Activated CD4-positive, alpha-beta memory T cell treated with anti-CD3 and anti-CD28 coated beads, Interleukin-2, amount 10 ng/mL, durations not matched to agents 7 days and 5 days (primary cell): ENCODE results near the gene FDPS. TPM values are rescaled to one million over a fixed set of nuclear protein-coding genes. Genes with fewer than 3 reads are reported as not detected.
"Not testable (repeated sequence)": the region's sequence is repeated elsewhere in the genome, so short reads cannot be mapped to it uniquely, and the experiment has no call there.

Source experiments
- CTCF ChIA-PET: fragments of 350-600 bp; sonication (Branson Sonifier 250); formaldehyde crosslinking; loops from one replicate; lab custom pipeline; 2021; ENCODE audit warnings: antibody characterized with exemption, inconsistent platforms; lab: Charles Lee
- POLR2A ChIA-PET: fragments of 350-600 bp; sonication (Branson Sonifier 250); formaldehyde crosslinking; loops from one replicate; lab custom pipeline; 2021; ENCODE audit warnings: antibody characterized with exemption; lab: Charles Lee
- DNase-seq: peaks from one replicate; pipeline ENCODE4 v3.0.0-alpha.2; 2020
- H3K27ac Mint-ChIP-seq: one replicate; pipeline ENCODE4 v1.8.0; 2021; ENCODE audit warnings: mild to moderate bottlenecking, mixed read lengths
- H3K27me3 Mint-ChIP-seq: one replicate; pipeline ENCODE4 v1.8.0; 2021; ENCODE audit warnings: mixed read lengths
- H3K36me3 Mint-ChIP-seq: one replicate; pipeline ENCODE4 v1.8.0; 2021; ENCODE audit warnings: low read depth, mixed read lengths
- H3K4me1 Mint-ChIP-seq: one replicate; pipeline ENCODE4 v1.8.0; 2021; ENCODE audit warnings: mixed read lengths
- H3K4me3 Mint-ChIP-seq: one replicate; pipeline ENCODE4 v1.8.0; 2021; ENCODE audit warnings: mild to moderate bottlenecking, mixed read lengths
- H3K9me3 Mint-ChIP-seq: one replicate; pipeline ENCODE4 v1.8.0; 2021; ENCODE audit warnings: mixed read lengths
- total RNA-seq, 2 experiments: library from RNA; stranded (reverse); gene quantifications; one replicate each; pipeline ENCODE4 v1.2.3, GENCODE V29; 2021

The FDPS gene
- total RNA-seq, 2 experiments from 2014 or later: 350 to 352 TPM

DNA sequence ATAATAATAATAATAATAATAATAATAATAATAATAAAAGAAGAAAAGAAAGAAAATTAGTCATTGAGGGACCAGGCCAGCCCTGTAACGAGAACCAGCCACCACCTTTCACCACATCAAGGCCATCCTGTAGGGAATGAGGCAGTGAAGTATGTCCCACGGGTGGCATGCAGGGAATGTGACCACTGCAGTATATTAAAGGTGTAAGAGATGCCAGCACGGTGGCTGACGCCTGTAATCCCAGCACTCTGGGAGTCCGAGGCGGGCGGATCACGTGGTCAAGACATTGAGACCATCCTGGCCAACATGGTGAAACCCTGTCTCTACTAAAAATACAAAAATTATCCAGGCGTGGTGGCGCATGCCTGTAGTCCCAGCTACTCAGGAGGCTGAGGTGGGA lies 17.7 kb upstream of the FDPS start:
- DNase-seq, H3K4me3 Mint-ChIP-seq, H3K4me1 Mint-ChIP-seq, POLR2A ChIA-PET, H3K9me3 Mint-ChIP-seq, CTCF ChIA-PET, H3K27ac Mint-ChIP-seq, H3K36me3 Mint-ChIP-seq: not testable (repeated sequence)
- H3K27me3 Mint-ChIP-seq: peaks cover 33% of the 10 kb centered on the region

DNA sequence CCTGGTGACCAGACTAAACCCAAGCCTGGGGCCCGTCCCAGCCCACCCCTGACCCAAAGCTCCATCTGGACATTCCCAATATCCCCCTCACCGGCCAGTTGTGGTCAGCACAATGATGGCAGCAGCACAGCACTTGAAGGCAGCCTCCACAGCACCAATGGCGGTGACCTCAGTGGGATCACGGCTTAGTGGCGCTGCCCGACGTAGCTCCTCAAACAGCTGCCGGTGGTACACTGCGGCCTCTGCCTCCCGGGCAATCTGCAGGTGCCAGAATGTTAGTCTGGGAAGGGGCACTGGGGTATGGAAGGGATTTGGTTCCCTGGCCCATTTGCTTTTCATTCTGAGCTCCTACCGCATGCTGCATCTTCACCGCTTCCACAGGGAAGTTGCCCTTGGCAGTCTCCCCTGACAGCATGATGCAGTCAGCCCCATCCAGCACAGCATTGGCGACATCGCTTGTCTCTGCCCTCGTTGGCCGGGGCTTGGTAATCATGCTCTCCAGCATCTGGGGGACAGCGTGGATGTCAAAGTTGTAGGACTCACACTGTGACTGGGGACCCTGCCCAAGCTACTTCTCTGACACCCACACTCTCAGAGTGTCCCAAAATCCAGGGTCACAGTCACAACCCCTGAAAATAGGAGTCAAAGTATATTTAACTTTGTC lies 15.4 kb upstream of the FDPS start:
- CTCF ChIA-PET: interaction anchor here (1.4 kb wide), 1 partner anchor 42 kb away, joined by 4 read pairs; no protein-coding TSS in a partner anchor
- Mint-ChIP-seq H3K27ac (no peak overlapping the region), H3K4me1 (peaks cover 8% of the 10 kb centered on the region), H3K27me3 (peaks cover 48% of the 10 kb centered on the region), H3K36me3 (no peaks in the 10 kb centered on the region), H3K4me3 (no peak overlapping the region), H3K9me3 (no peaks in the 10 kb centered on the region)
- POLR2A ChIA-PET: interaction anchor here (0.6 kb wide), 1 partner anchor 15 kb away, joined by 3 read pairs; the partner anchor contains the start of gene FDPS
- DNase-seq: no peak

DNA sequence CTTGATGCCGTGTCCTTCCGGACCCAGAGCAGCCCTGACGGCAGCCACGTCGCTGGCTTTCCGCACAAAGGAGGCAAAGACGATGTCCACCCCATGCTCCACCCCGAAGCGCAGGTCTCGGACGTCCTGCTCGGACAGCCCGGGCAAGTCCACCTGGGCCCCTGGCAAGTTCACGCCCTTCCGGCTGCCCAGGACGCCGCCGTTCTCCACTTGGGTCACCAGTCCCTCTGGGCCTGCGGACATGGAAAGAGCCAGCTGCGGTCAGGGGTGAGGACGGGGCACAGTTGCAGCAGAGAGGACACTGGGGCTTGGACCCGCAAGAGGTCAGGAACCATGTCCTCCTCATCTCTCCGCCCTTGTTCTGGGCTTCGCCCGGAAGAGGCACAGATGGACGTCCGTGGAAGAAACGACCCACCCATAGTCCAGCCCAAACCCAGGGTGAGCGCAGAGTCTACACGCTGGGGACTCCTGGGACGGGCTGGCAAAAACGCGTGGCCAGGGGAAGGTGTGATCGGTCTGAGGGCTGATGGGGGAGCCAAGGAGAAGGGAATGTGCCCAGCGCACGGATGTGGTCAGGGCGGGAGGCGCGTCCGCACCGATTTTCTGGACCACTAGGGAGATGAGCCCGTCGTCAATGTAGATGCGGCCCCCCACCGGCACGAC lies 14.0 kb upstream of the FDPS start:
- CTCF ChIA-PET: interaction anchor here (0.5 kb wide), 1 partner anchor 18 kb away, joined by 4 read pairs; no protein-coding TSS in a partner anchor
- POLR2A ChIA-PET: no interaction called here
- no peak overlapping the region for H3K4me3 Mint-ChIP-seq

DNA sequence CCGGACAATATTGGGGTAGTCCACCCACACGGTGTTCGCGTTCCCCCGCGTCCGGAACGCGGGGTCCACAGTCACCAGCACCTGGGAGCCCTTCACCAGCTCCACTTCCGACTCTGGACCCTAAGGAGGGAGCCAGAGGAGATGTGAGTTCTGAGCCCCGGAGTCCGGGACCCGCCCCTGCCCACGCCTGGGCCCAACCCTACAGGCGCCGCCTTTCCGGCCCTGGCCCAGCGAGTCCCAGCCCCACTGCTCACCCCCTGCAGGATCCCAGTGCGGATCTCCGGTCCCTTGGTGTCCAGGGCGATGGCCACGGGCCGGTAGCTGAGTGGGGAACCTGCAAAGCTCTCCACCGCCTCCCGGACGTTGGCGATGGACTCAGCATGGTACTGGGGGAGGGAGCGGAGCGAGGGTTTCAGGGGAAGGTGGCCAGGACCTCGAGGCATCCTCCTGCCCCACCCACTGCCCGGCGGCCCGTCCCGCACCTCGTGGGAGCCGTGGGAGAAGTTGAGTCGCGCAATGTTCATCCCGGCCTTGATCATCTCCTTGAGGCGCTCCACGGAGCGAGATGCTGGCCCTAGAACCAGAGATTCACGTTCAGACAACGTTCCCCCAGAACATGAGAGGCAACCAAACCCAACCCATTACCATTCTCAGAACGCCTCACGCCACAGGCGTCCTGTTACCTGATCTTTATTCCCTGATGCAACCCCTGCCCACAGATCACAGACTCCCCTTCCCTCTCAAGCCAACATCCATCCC lies 13.3 kb upstream of the FDPS start:
- Mint-ChIP-seq H3K4me3 (no peak overlapping the region), H3K9me3 (no peaks in the 10 kb centered on the region), H3K36me3 (no peaks in the 10 kb centered on the region), H3K27ac (no peak overlapping the region), H3K4me1 (peaks cover 8% of the 10 kb centered on the region), H3K27me3 (peaks cover 46% of the 10 kb centered on the region)
- CTCF ChIA-PET: interaction anchor here (0.5 kb wide), 1 partner anchor 18 kb away, joined by 4 read pairs; no protein-coding TSS in a partner anchor
- POLR2A ChIA-PET: no interaction called here
- no peak for DNase-seq

More for the DNA sequence above, 14.0 kb upstream of the FDPS start:
- Mint-ChIP-seq H3K27ac (no peak overlapping the region), H3K27me3 (peaks cover 48% of the 10 kb centered on the region), H3K36me3 (no peaks in the 10 kb centered on the region), H3K9me3 (no peaks in the 10 kb centered on the region), H3K4me1 (peaks cover 8% of the 10 kb centered on the region)
- no peak for DNase-seq

DNA sequence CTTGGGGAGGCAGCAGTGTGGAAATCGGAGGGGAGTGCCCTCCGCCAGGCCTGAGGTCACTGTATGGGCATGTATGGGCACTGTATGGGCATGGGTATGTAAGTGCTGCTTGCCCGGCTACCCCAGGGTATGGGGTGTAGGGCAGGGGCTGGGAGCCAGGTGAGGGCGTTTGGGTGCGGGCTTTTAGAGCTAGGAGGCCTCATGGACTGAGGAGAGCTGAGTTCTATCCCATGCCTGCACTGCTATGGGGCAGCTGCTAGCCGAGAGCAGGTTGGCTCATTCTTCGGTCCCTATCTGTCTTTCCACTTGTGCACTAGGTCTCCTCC lies 12.8 kb upstream of the FDPS start:
- peaks cover 46% of the 10 kb centered on the region for H3K27me3 Mint-ChIP-seq
- H3K9me3 Mint-ChIP-seq: no peaks in the 10 kb centered on the region
- peaks cover 8% of the 10 kb centered on the region for H3K4me1 Mint-ChIP-seq
- DNase-seq: no peak
- no peak overlapping the region for H3K27ac Mint-ChIP-seq
- no peaks in the 10 kb centered on the region for H3K36me3 Mint-ChIP-seq
- ChIA-PET POLR2A (no interaction called here), CTCF (no interaction called here)
- no peak overlapping the region for H3K4me3 Mint-ChIP-seq

DNA sequence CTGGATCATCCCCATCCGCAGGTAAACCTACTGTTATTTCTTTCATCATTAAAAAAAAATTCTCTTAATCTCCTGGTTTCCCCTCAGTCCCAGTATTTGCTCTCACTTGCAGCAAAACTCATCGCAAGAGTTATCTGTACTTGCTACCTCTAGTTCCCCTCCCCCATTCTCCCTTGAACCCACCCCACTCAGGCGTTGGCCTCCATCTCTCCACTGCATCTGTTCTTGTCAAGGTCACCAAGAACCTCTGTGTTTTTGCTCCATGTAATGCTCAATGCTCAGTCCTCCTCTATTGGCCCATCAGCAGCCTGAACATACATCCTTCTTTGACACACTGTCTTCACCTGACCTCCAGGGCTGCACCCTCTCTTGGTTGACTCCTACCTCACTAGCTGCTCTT lies 12.0 kb upstream of the FDPS start:
- ChIA-PET POLR2A (no interaction called here), CTCF (no interaction called here)
- Mint-ChIP-seq H3K27me3 (peaks cover 43% of the 10 kb centered on the region), H3K36me3 (no peaks in the 10 kb centered on the region), H3K27ac (no peak overlapping the region), H3K9me3 (no peaks in the 10 kb centered on the region), H3K4me1 (peaks cover 8% of the 10 kb centered on the region), H3K4me3 (no peak overlapping the region)
- DNase-seq: no peak

DNA sequence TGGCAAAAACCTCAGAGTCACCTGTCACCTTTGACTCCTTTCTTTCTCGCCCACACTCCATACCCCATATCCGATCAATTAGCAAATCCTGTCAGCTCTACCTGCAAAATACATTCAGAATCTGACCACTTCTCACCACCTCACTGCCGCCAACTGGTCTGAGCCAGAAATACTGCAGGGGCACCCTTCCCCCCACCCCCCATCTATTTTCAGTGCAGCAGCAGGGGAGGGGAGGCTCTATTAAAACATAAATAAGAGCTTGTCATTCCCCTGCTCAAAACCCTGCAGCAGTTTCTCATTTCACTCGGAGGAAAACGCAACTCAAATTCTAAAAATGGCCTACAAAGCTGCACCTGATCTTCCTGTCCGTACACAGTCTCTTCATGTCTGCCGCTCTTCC lies 11.3 kb upstream of the FDPS start:
- H3K27me3 Mint-ChIP-seq: peaks cover 39% of the 10 kb centered on the region
- H3K27ac Mint-ChIP-seq: no peak overlapping the region
- no peak for DNase-seq
- H3K4me3 Mint-ChIP-seq: no peak overlapping the region
- POLR2A ChIA-PET: interaction anchor here (1.1 kb wide), 1 partner anchor 20 kb away, joined by 3 read pairs; no protein-coding TSS in a partner anchor
- CTCF ChIA-PET: no interaction called here
- no peaks in the 10 kb centered on the region for H3K36me3 Mint-ChIP-seq
- H3K4me1 Mint-ChIP-seq: peaks cover 8% of the 10 kb centered on the region
- no peaks in the 10 kb centered on the region for H3K9me3 Mint-ChIP-seq

DNA sequence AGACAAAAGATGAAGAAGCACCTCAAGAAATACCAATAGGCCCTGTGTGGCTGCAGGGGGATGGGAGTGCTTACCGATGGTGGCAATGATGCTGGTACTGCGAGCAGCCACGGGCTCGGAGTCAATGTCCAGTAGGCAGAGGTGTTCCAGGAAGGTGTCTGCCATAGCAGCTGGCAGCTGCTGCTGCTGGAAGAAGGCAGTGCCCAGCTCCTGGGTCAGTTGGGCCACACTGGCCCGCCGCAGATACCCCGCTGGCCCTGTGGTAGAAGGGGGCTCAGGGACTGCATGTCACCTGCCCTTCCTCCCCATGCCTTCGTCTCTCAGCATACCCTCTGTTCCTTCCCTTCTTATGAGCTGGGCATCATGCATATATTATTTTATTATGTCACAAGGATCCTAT lies 8.6 kb upstream of the FDPS start:
- H3K4me3 Mint-ChIP-seq: no peak overlapping the region
- ChIA-PET POLR2A (interaction anchor here (0.7 to 1.2 kb wide), 2 partner anchors 23 to 27 kb away, joined by 3 read pairs; no protein-coding TSS in a partner anchor), CTCF (no interaction called here)

DNA sequence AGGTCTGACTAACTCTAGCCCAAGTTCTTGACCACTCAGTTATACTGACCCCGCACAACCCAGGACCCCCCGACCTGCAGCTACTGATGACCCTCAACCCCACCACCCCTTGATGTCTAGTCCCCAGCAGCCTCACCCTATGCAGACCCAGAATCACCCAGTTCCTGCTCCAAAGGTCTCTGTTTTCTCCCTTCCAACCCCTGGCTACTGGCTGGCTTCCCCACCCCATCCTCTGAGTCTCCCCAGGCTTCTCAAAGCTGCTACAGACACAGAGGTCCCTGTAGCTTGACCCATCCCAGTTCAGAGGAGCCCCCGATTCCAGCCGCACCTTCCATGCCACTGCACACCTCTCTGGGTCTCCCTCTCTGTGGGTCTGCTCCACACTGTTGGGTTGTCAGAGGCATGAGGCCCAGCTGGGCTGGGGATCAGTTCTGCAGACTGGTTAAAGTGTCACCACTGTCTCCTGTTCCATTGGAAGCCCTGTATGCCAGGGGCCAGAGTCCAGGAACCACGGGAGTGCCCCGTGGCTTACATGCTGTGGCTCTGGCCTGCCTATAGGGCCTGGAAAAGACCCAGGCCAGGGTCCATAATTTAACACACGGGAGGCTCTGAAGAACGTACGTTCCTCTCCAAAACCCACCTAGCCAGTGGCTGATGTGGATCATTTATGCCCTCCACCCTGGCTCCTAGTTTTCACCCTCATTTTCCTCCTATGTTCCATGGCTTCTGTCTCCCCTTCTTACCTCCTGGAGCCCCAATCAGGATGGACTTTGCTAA lies 7.9 kb upstream of the FDPS start:
- DNase-seq: no peak
- Mint-ChIP-seq H3K4me3 (no peak overlapping the region), H3K9me3 (no peaks in the 10 kb centered on the region), H3K27ac (no peak overlapping the region), H3K4me1 (peaks cover 1% of the 10 kb centered on the region), H3K36me3 (no peaks in the 10 kb centered on the region), H3K27me3 (peaks cover 18% of the 10 kb centered on the region)
- ChIA-PET POLR2A (interaction anchor here (1.2 kb wide), 1 partner anchor 28 kb away, joined by 3 read pairs; no protein-coding TSS in a partner anchor), CTCF (no interaction called here)

More for the DNA sequence above, 8.6 kb upstream of the FDPS start:
- no peaks in the 10 kb centered on the region for H3K36me3 Mint-ChIP-seq
- DNase-seq: no peak
- peaks cover 4% of the 10 kb centered on the region for H3K4me1 Mint-ChIP-seq
- H3K27ac Mint-ChIP-seq: no peak overlapping the region
- peaks cover 22% of the 10 kb centered on the region for H3K27me3 Mint-ChIP-seq
- no peaks in the 10 kb centered on the region for H3K9me3 Mint-ChIP-seq

DNA sequence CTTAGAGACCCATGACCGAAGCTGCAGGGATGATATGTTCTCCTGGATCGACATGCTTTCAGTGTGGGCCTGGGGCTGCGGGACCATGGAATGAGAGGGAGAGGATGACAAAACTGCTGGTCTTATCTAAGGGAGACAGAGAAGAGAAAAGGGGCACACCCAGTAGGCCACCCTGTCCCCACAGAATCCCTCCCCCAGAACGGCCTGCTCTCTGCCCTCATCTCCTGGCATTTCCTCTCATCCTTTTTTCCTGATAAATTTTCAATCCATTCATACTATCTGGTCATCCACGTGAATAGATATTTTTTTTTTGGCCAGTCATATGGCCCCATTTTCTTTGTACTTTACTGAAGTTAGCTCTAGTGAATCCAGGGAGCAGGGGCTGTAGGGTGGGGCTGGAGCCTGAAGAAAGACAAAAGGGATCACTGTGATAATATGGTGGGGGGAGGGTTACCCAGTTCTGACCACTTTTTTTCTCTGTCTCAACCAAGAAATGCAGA lies 7.3 kb upstream of the FDPS start, which contains the start of gene PKLR:
Gene PKLR, minus strand, starts transcription at position 97 of the 500 bp plus-strand sequence. Its CDS starts 43 bp downstream, at position 54.
- peaks cover 3% of the 10 kb centered on the region for H3K4me1 Mint-ChIP-seq
- no peak for DNase-seq
- H3K9me3 Mint-ChIP-seq: no peaks in the 10 kb centered on the region
- no peak within 1 kb of the TSS for H3K27ac Mint-ChIP-seq
- ChIA-PET CTCF (interaction anchor here (1.0 kb wide), 1 partner anchor 107 kb away, joined by 7 read pairs; no protein-coding TSS in a partner anchor), POLR2A (no interaction called here)
- no peaks in the 10 kb centered on the region for H3K36me3 Mint-ChIP-seq
- peaks cover 13% of the 10 kb centered on the region for H3K27me3 Mint-ChIP-seq
- H3K4me3 Mint-ChIP-seq: no peak within 1 kb of the TSS

DNA sequence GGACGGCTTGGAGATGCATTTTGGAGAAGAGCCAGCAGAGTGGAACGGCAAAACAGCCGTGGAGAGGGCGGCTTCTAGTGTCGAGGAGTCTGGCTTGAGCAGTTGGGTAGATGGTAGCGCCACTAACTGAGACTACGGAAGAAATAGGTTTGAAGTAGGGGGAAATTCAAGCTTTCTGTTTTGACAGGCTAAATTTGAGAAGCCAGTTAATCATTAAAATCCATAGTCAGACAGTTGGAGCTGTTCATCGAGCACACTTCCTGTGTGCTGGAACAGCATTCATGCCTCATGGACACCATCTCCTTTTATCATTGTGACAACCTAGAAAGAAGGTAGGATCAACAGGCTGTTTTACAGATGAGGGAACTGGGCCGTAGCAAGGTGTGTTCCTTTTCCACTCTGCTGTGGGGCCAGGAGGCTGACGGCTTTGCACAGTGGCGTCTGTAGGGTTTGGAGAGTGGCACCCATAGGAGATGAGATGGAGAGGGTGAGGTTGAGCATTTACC lies 4.1 kb upstream of the FDPS start:
- no peaks in the 10 kb centered on the region for H3K9me3 Mint-ChIP-seq
- no peak overlapping the region for H3K4me3 Mint-ChIP-seq
- peaks cover 15% of the 10 kb centered on the region for H3K4me1 Mint-ChIP-seq
- peaks cover 6% of the 10 kb centered on the region for H3K36me3 Mint-ChIP-seq
- H3K27ac Mint-ChIP-seq: no peak overlapping the region
- ChIA-PET CTCF (interaction anchor here (0.6 kb wide), 1 partner anchor 313 kb away, joined by 3 read pairs; no protein-coding TSS in a partner anchor), POLR2A (interaction anchor here (0.7 to 1.7 kb wide), 2 partner anchors 32 to 43 kb away, joined by 3 to 4 read pairs; partner anchors contain the start of genes CLK2 and SCAMP3)
- no peak for DNase-seq
- no peaks in the 10 kb centered on the region for H3K27me3 Mint-ChIP-seq
